GM12873 (cell line): ENCODE measurements around the gene EXD3.

Experiments used
- CTCF ChIP-seq: IDR thresholded peaks from 2 replicates; pipeline ENCODE4 v1.5.1; 2012; ENCODE audit warnings: low read depth, mild to moderate bottlenecking, moderate library complexity, low read length, control low read depth; ENCODE audit not compliant: insufficient read depth; ENCODE audit errors: missing control alignments

EXD3 gene

GRCh38 chr9:137382444-137383080 lies 40.4 kb downstream of the EXD3 start:
- no peak for TF ChIP-seq CTCF

- no peak for TF ChIP-seq CTCF
Measured at GRCh38 chr9:137381501-137382443, 41.2 kb downstream of the EXD3 start.

- TF ChIP-seq CTCF: no peak
Measured at GRCh38 chr9:137380606-137381005, 42.4 kb downstream of the EXD3 start.

- TF ChIP-seq CTCF: no peak
Measured at GRCh38 chr9:137380171-137380570, 42.8 kb downstream of the EXD3 start.

GRCh38 chr9:137379761-137380161 lies 43.2 kb downstream of the EXD3 start:
- TF ChIP-seq CTCF: no peak

- TF ChIP-seq CTCF: no peak
Measured at GRCh38 chr9:137376386-137376785, 46.6 kb downstream of the EXD3 start.

- no peak for TF ChIP-seq CTCF
Measured at GRCh38 chr9:137375321-137376058, 47.5 kb downstream of the EXD3 start.
